Measurements from ENCODE around the gene ACAA2.

- no peak for TF ChIP-seq CTCF (IDR thresholded peaks at IDR 0.05)
- TF ChIP-seq POLR2A (IDR thresholded peaks at IDR 0.05), result no peak
Observed at GRCh38 chr18:49842656-49843055, 29.3 kb upstream of the ACAA2 start.
